HG02943 (cell line): Measurements from ENCODE around the gene WSB2.
"Not testable (repeated sequence)": the region's sequence is repeated elsewhere in the genome, so short reads cannot be mapped to it uniquely, and the experiment has no call there.

Experiments
- ATAC-seq: cut with Tn5 transposase; IDR thresholded peaks from one replicate; pipeline ENCODE4 v1.9.1; 2021; ENCODE audit warnings: mild to moderate bottlenecking, low read depth, moderate library complexity; ENCODE audit not compliant: unreplicated experiment

WSB2 gene

GRCh38 chr12:118036672-118037411, 24.1 kb downstream of the WSB2 start:
- no peak for ATAC-seq

GRCh38 chr12:118035190-118036041, 25.6 kb downstream of the WSB2 start:
- ATAC-seq = no peak

GRCh38 chr12:118034429-118035189, 26.4 kb downstream of the WSB2 start:
- ATAC-seq = no peak

GRCh38 chr12:118033902-118034301, 27.1 kb downstream of the WSB2 start:
- ATAC-seq = no peak

- no peak for ATAC-seq
These were observed 27.7 kb downstream of the WSB2 start for GRCh38 chr12:118033323-118033722.

GRCh38 chr12:118032188-118032587, 28.8 kb downstream of the WSB2 start:
- ATAC-seq = no peak

GRCh38 chr12:118029166-118029565, 31.8 kb downstream of the WSB2 start:
- no peak for ATAC-seq

GRCh38 chr12:118025168-118025567, 35.8 kb downstream of the WSB2 start:
- ATAC-seq = no peak

GRCh38 chr12:118023301-118023860, 37.6 kb downstream of the WSB2 start:
- no peak for ATAC-seq

- ATAC-seq = no peak
These were observed 38.3 kb downstream of the WSB2 start for GRCh38 chr12:118022728-118023109.

- not testable (repeated sequence) for ATAC-seq
These were observed 38.8 kb downstream of the WSB2 start for GRCh38 chr12:118022097-118022727.

- ATAC-seq = no peak
These were observed 40.9 kb downstream of the WSB2 start for GRCh38 chr12:118020036-118020435.

GRCh38 chr12:118017926-118018325, 43.1 kb downstream of the WSB2 start:
- no peak for ATAC-seq

GRCh38 chr12:118016424-118017264, 44.3 kb downstream of the WSB2 start, which contains the start of gene RFC5:
RFC5 (plus strand) TSS chr12:118016703; CDS start chr12:118016828, 125 bp downstream.
- peak; percentile 95 for ATAC-seq

GRCh38 chr12:118015944-118016343, 45.0 kb downstream of the WSB2 start:
- no peak for ATAC-seq

- ATAC-seq = no peak
These were observed 45.7 kb downstream of the WSB2 start for GRCh38 chr12:118015306-118015705.

- no peak for ATAC-seq
These were observed 47.7 kb downstream of the WSB2 start for GRCh38 chr12:118013283-118013682.

GRCh38 chr12:118011961-118012360, 49.0 kb downstream of the WSB2 start:
- ATAC-seq = no peak

GRCh38 chr12:118011377-118011776, 49.6 kb downstream of the WSB2 start:
- no peak for ATAC-seq
